GM12801 (cell line): ENCODE results near the gene SETD2.

Source experiments
- TF ChIP-seq, protein P1 (sequence below): IDR thresholded peaks from one replicate; pipeline ENCODE4 v1.5.1; 2011; ENCODE audit warnings: control low read depth; ENCODE audit not compliant: insufficient read length; ENCODE audit errors: extremely low read depth

Gene SETD2

DNA sequence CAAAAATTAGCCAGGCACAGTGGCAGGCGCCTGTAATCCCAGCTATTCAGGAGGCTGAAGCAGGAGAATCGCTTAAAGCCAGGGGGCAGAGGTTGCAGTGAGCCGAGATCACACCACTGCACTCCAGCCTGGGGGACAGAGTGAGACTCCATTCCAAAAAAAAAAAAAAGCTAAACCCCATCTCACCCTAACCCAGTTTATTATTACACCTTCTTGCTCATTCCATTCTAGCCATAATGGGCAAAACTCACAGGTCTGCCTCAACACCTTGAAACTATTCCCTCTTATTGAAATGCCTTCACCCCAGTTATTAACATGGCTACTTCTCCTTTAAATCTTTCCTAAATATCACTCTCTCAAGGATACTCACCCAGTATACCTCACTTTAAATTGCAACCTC, 4.1 kb downstream of the SETD2 start:
- TF ChIP-seq, protein P1, sequence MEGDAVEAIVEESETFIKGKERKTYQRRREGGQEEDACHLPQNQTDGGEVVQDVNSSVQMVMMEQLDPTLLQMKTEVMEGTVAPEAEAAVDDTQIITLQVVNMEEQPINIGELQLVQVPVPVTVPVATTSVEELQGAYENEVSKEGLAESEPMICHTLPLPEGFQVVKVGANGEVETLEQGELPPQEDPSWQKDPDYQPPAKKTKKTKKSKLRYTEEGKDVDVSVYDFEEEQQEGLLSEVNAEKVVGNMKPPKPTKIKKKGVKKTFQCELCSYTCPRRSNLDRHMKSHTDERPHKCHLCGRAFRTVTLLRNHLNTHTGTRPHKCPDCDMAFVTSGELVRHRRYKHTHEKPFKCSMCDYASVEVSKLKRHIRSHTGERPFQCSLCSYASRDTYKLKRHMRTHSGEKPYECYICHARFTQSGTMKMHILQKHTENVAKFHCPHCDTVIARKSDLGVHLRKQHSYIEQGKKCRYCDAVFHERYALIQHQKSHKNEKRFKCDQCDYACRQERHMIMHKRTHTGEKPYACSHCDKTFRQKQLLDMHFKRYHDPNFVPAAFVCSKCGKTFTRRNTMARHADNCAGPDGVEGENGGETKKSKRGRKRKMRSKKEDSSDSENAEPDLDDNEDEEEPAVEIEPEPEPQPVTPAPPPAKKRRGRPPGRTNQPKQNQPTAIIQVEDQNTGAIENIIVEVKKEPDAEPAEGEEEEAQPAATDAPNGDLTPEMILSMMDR: no peak

DNA sequence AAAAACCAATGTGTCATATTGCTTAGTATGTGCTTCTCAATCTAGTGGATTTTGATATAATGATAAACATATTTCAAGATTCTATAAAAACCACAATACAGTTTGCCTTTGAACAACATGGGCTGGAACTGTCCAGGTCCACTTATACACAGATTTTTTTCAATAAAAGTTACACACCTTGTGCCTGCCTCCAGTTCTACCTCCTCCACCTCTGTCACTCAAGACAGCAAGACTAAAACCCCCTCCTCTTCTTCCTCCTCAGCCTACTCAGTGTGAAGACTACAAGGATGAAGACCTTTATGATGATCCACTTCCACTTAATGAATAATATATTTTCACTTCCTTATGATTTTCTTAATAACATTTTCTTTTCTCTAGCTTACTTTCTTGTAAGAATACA, 5.7 kb downstream of the SETD2 start:
- TF ChIP-seq, protein P1: no peak

DNA sequence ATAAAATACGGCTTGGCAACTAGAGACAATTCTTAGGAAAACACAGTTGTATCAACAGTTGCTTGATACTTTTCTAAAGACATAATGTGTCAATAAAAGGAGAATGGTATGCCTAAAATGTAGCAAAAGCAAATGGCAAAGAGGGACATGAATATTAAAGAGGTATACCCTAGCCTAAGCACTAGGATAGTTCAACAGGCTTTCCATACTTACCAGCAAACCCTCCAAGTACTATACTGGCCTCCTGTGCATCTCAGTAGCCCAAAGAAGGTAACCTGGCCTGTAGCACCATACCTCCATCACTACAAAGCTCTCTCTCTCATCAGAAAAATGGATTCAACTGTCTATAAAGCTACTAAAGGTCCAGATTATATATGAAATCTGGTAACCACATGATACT, 7.5 kb downstream of the SETD2 start:
- TF ChIP-seq, protein P1: no peak

DNA sequence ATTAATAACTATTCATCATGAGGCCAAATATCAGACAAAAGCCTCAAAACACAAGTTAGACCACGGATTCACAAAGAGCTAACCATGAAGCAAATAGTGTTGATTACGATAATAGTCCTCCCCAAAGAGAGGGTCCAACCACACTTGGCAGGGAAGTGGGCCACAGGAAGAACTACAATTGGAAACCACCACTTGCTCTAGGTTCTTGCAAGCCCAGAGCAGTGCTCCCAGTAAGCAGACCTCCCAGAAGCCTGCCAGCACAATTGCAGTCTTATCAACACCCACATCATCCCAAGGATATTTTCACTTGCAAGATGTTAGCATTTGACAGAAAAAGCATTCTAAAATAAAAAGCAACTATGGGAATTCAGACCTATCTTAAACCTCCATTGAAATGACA, 11.3 kb downstream of the SETD2 start:
- TF ChIP-seq, protein P1: no peak

DNA sequence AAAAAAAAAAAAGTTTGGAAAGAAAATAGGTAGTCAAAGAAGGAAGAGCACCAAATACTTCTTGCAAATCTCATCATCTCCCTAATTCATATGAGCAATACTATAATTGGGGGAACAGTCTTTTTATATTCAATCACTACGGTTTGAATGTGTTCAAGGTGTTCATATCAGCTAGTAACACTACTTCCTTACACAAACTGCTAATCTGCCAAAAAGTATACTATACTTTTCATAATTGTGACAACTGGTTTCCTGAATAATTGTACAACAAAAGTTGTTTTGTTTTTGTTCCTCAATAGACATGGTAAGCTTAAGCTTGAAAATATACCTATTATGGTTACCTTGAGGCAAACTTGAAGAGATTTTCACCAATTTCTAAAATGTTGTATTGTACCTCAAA, 12.1 kb downstream of the SETD2 start:
- TF ChIP-seq, protein P1: no peak

DNA sequence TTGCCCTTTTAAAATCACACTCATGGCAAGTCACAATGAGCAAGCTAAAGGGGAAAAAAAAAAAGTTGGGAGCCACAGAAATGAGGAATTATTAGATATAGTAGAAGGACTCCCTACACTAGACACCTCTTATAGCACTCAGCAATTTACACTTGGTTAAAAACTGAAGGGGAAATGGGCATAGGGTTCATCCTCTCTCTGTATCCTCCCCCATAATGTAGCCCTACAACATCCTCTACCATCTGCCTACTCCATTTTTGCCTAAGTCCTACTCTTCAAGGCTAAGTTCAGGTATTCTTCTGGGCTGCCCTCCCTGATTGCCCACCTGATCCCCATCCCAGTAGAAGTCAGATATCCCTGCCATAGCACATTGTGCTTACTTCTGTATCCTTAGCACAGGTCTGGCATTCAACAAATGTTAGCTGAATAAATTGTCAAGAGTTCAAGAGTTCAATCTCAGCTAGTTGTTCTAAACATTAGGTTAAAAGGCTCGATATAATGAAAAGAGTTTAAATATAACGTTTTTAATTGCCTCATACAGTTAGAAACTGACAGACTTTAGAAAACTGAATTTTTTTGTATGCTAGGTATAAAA, 14.5 kb downstream of the SETD2 start:
- TF ChIP-seq, protein P1: no peak

DNA sequence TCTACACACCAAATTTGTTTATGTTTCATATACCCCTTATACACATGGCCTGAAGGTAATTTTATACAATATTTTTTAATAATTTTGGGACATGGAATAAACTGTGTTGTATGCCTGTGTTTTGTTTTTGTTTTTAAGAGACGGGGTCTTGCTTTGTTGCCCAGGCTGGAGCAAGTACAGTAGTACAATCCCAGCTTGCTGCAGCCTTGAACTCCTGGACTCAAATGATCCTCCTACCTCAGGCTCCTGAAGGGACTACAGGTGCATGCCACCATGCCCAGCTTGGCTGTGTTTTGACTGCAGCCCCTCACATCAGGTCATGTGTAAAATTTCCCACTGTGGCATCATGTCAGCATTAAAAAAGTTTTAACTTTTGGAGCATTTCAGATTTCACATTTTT, 18.6 kb downstream of the SETD2 start:
- TF ChIP-seq, protein P1: no peak

DNA sequence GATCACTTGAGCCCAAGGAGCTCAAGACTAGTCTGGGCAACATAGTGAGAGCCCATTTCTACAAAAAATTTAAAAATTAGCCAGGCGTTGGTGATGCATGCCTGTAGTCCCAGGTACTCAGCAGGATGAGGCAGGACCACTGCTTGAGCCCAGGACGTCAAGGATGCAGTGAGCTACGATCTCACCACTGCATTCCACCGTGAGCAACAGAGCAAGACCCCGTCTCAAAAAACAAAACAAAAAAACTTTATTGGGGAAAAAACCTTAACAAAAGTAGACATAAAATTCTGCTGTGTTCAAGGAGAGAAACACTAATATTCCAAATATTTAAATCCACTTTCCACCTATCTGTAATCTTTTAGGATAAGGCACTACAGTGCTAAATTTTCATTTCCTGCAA, 20.8 kb downstream of the SETD2 start:
- TF ChIP-seq, protein P1: no peak
